Activated T-cell treated with anti-CD3 and anti-CD28 coated beads, Interleukin-2, amount 50 U/mL, for 1 hour (primary cell): ENCODE data around the gene C22orf42.
A peak's percentile ranks its signal among the peaks of the same experiment; 100 is the strongest.
"Not testable (repeated sequence)": the region's sequence is repeated elsewhere in the genome, so short reads cannot be mapped to it uniquely, and the experiment has no call there.

Experiments
- DNase-seq: peaks from one replicate; pipeline ENCODE4 v3.0.0-alpha.2; 2020

C22orf42 gene

DNA sequence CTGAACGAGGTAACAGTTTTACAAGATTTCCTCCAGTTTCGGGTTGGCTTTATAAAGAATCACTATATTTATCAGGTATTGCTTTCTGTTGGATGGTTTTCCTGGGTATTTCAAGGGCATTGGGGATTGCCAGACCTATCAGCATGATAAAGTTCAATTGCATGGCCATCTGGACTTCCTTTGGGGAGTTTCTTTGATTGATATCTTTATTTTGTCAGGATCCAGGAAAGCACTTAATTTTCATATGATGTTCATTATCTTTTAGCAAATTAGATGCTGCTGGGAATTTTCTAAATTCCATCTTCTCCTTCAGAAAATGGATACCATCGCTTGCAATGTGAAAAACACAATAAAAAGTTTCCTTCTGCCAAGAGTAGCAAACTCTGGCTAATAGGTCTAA lies 24.5 kb upstream of the C22orf42 start:
- DNase-seq, result no peak

DNA sequence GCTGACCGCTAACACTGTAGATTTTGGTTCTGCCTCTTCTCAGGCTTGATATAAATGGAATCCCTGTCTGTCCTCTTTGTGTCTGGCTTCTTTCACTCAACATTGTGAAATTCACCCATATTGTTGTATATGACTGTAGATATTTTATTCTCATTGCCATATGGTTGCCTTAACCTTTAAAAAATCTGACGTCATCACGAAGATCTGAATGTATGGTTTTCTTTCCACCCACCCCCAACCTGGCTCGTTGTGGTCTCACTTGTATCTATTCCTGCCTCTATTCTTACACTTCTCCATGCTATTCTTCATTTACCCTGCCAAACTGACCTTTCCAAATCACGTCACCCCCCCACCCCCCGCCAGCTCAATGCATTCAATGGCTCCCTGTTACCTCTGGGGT lies 21.9 kb upstream of the C22orf42 start:
- DNase-seq, result no peak

DNA sequence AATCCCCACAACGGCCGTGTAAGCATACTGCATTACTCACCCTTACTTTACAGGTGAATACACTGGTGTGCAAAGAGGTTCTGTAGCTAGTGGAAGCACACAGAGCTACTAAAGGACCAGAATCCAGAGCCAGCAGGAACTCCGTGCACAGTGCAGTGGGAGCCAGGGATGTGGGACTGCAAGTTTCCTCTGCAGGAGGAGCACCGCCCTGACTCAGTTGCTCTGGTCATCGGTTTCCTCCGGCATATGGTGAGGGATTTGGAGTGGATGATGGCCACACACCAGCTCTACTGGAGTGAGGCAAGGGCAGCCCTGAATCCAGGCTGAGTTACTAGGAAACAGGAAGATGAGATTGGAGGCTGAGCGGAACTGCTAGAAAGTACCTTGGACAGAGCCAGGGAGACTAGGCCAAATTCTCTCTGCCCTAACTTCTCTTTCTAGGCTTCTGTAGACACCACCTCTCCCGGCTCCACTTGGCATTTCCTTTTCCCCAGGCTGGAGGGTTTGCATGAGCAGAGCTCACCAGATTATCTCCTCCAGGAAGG lies 18.2 kb upstream of the C22orf42 start:
- DNase-seq, result no peak

DNA sequence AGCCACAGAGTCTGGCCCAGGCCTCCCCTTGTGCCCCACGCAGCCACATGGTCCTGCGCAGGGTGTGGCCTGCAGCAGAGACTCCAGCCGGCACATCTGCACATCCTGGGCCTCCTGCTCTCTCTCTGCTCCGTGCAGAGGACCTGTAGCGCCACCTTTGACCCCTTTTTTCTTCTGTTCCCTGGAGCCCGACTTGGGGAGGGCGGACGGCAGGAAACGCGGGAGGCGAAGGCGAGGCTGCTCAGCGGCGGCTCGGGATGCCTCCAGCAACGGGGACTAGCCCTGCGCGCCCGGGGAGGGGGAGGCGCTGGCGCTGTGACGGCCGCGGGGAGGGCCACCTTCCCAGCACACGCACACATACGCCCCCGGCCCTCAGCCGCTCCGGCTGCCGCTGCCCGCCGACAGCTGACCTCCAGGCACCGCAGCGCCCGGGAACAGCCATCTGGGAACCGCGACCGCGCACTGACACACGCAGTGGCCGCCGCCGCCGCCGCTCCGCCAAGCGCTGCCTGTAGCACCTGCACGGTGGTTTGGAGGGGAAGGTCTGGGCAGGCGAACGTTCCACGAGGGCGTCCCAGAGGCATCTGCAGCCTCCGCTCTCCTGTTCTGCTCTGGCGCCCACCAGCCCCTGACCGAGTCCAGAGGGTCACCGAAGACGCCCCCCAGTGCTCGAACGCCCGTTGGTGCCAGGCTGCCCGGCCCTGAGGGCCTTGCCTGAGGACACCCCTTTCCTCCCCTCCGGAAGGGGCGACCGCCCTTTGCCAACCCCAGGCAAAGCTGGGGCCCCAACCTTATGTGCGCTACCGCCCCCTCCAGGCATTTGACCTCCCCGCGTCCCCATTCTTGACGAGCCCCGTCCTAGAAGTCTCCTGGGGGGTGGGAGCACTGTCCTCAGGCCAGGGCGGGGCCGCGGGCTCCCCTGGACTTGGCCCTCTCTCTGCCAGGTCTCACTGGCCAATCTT lies 16.9 kb upstream of the C22orf42 start:
- no peak for DNase-seq

DNA sequence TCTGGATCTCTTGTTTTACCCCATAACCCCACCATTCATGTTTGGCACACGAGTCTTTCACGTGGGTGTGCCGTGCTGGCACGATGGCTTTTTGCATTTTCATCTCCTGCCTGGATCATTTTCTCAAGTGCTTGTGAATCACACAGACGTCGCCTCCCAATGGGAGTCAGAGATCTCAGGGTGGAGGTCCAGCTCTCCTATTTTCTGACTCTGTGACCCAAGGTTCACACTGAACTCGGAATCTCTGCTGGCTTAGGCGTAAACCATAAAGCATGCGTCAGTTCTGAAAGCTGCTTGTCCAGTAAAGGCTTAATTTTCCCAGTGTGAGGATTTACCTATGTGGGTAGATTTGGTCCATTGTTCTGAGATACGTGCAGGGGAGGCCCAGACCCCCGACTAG lies 16.0 kb upstream of the C22orf42 start:
- no peak for DNase-seq

DNA sequence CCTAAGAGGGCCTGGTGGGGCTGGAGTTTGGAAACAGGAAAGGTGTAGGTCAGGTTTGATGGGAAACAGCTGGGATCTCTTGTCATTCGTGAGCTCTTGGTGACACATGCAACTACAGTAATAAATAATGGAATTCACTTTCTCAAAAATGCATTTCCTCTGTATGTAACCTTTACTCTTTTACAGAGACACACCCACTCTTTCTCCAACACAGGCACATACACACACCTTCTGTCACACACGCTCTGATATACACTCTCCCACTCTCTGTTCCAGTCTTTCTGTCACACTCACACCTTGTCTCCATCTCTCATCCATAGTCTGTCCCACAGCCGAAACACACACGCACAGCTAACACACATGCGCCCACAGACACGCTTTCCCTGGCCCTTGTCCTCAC lies 6.6 kb upstream of the C22orf42 start:
- no peak for DNase-seq

DNA sequence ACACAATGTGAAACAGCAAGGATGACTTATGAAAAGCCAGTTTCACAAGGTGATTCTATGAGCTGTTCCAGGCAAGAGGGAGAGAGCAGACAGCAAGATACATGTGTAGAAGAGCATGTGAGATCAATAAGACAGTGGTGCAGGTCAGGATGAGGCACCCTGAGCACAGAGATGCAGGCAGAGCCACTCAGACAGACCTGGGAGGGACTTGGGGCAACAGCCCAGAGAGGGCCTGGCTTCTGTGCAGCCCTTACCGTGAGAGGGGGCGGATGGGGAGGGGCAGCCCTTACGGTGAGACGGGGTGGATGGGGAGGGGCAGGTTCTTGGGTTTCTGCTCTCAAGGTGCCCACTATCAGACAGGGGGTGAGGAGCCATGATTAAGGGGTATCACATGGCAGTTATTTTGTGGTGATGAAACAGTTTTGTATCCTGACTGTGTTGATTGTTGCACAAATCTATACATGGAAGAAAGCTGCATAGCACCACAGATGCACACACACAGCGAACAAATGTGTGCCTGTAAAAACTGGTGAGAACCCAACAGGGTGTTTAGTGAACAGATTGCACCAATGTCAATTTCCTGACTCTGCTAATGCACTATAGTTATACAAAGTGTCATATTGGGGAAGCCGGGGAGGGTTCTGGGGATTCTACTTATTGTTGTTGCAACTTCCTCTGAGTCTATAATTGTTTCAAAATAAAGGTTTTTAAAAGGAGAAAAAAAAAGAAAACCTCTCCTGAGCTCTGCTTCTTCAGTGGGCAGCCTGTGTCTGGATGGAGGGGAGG lies 5.2 kb upstream of the C22orf42 start:
- no peak for DNase-seq

DNA sequence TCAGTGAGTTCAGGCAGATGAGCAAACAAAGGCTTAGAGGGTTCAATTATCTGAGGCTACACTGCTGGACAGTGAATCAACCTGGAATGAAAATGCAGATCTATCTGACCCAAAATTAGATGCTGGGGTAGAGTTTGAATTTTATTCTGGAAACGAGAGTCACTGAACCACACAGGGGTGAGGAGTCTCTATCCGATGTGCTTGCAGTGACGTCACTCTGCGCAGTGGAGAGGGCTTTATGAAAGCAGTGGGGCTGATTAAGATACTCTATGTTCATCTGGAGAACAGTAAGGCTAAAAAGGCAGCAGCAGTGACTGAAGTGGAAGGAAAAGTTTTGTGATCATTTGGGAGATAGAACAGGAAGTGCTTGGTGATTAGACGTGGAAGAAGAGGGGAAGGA lies 1.3 kb upstream of the C22orf42 start:
- not testable (repeated sequence) for DNase-seq

DNA sequence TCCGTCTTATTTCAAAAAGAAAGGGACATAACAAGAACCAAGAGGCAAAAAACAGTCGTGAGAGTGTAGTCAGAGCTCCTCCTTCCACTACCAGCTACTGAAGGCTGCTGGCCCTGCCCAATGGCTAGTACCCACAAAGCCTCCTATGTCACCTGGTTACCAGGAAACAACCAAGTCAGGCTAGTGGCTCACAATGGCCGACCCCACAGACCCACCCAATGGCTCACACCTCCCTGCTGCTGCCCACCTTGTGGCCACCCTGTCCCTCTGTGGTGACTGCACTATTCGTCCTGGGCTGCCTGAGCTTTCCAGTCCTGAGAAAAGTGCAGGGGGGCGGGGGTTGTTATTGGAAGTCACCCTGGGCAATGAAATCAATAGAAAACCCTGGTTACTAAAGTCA lies 1.5 kb downstream of the C22orf42 start:
- not testable (repeated sequence) for DNase-seq

DNA sequence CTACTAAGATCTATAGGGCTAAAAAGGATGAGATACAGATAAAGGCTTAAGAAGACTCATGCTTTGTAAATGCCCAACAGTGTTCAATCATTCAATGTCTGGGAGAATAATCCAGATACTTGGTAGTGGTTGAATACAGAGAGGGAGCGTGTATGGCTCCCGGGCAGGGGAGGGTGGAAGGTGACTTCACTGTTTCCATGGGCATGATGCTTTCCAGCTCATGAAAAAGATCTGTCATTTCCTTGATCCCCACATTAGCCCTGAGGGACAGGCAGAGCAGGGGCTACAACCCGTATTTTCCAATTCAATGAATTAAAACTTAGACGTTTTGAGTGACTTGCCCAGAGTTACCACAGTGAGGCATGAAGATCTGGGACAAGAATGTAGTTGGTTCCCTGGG lies 4.4 kb downstream of the C22orf42 start:
- DNase-seq, result not testable (repeated sequence)

DNA sequence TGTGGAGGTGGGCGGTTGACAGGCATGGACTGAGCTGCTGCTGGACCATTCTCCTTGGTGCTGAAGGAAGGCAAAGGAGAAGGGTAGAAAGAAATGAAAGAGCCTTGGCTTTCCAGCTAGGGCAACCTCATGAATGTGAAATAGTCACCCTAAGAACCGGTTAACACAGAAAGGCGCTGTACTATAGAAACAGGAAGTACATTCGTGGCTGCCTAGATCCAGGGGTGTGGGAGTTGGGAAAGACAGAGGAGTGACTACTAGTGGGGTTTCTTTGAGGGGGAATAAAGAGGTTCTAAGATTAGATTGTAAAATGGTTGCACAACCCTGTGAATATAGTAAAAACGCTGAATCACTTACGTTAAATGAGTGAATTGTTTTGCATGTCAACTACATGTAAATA lies 7.5 kb downstream of the C22orf42 start:
- not testable (repeated sequence) for DNase-seq

DNA sequence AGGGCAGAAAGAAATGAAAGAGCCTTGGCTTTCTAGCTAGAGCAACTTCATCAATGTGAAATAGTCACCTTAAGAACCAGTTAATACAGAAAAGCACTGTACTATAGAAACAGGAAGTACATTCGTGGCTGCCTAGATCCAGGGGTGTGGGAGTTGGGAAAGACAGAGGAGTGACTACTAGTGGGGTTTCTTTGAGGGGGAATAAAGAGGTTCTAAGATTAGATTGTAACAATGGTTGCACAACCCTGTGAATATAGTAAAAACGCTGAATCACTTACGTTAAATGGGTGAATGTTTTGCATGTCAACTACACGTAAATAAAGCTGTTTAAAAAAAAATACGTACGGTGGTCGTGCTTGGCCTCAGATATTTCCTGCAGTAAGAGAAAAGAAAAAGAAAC lies 8.5 kb downstream of the C22orf42 start:
- DNase-seq, result not testable (repeated sequence)

DNA sequence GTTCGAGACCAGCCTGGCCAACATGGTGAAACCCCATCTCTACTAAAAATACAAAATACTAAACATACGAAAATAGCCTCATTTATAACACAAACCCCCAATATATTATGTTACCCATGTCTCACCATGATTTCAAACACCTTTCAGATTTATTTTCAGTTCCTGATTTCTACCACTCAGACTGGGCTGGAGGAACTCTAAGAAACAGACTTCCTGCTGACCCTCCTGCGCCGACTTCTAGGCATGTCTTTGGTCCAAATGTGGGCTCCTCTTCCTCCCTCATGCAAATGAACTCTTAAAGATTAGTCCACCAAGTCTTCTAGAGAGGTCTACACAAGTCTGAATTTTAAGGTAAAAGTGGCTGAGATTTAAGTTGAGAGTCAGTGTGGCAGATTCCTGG lies 10.7 kb downstream of the C22orf42 start:
- not testable (repeated sequence) for DNase-seq

DNA sequence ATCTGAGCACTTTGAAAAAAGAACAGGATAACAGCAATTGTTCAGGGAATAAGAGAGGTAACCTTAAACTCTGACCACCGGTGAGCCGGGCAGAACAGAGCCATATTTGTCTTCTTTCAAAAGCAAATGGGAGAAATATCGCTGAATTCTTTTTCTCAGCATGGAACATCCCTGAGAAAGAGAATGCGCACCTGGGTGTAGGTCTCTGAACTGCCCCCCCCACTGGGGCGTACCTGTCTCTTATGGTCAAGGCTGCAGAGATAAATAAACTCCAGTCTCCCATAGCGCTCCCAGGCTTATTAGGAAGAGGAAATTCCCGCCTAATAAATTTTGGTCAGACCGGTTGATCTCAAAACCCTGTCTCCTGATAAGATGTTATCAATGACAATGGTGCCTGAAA lies 12.0 kb downstream of the C22orf42 start:
- not testable (repeated sequence) for DNase-seq

DNA sequence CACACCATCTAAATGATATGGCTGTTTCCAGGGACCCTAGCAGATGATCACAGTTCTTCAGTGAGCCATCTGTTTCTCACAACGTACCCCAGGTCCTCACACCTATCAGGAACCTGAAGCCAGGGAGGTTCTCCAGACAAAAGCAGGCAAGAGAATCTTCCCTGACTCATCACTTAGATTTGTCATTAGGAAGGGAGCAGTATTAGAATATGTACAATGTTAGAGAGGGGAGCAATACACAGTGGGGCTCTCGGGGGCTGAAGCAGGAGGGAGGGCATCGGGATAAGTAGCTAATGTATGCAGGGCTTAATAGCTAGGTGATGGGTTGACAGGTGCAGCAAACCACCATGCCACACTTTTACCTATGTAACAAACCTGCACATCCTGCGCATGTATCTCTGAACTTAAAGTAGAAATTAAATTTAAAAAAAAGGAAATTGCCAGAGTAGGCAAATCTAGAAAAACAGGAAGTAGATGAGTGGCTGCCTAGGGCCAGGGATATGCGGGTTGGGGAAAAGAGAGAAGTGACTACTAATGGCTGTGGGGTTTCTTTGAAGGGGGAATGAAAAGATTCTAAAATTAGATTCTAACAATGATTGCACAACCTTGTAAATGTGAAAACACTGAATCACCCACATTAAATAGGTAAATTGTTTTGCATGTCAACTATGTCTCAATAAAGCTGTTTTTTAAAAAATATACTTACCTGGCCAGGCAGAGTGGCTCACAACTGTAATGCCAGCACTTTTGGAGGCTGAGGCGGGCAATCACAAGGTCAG lies 14.4 kb downstream of the C22orf42 start:
- no peak for DNase-seq

DNA sequence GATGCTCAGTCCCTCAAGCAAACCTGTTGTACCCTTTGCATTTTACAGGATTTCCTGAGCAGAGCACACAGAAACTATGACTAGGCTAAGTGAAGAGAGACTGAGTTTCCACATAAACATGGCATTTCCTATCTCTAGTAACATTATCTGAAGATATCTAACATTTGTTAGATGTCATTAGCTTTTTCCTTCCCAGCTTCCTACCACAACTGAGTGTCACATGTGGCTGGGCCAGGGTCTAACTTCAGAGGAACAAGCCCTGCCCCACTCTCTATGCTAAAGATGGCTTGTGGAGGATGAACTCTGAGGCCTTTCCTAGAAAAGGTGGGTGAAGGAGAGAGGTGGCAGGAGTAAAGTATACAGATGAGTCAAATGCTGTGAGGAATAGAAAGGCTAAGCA lies 16.5 kb downstream of the C22orf42 start:
- DNase-seq, result no peak

DNA sequence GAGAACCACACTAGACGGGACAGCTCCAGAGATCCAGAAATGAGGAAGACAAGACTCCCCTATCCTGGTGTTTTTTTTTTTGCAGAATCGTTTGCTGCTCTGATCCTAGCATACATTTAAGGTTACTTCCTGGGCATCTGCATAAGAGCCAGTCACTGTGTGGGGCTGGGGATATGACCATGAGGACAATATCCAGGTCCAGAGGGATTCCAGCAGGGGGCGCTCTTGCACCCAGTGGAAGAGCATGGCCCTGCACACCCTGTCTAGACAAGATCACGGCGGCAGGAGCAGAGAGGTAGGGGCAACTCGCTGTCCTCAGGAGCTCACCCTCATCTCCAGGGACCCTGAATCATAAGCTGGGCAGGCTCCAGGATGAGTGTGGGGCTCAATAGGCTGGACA lies 18.4 kb downstream of the C22orf42 start:
- DNase-seq, result not testable (repeated sequence)

DNA sequence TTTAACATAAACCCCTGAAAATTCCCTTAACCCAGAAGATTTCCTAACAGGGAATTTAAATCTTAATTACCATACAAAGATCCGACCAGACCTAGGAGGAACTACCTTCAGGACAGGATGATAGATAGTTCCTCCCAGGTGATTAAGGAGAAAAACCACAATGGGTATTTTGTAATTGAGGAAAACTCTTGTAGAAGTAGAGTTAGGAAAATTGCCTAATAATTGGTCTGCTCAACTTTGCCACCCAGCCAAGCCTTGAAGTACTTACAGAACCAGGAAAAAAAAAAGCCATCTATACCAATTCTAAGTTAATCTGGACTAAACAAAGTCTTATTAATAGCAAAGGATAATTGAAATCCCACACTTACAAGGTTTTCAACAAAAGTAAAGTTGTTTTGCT lies 20.5 kb downstream of the C22orf42 start:
- DNase-seq, result not testable (repeated sequence)

DNA sequence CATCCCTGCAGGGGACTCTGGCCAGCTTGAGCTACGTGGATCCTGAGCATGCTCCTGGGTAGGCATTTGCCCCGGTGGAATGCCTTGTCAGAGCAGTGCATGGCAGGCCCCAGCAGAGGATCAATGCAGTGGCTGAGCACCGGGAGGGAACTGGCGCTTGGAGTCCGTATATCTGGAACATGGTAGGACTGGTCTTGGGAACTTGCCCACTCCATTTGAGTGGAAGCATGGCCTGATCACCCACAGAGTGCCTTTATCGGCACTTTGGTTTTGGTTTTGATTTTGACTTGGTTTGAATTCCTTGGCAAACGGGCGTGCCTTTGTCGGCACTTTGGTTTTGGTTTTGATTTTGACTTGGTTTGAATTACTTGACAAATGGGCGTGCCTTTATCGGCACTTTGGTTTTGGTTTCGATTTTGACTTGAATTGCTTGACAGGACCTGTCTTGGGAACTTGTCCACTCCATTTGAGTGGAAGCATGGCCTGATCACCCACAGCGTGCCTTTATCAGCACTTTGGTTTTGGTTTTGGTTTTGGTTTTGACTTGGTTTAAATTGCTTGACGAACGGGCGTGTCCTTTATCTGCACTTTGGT lies 21.3 kb downstream of the C22orf42 start:
- DNase-seq, result peak; percentile 32

DNA sequence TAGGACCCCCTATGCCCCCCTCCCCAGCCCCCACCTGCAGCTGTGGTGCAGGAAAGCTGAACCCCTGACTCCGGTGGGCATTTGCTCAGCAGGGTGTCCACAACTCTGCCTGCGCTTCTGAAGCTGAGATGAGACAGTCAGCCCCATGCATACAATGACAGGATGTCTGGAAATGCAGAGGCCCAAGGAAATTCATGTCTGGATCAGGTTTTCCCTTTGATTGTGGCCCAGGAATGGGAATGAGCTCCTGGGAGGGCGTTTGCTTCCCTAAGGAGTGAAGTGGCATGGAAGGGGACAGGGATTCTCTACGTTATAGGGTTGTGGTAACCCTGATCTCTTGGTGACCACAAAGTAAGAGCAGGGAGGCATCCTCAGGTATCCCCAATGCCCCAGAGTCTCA lies 22.2 kb downstream of the C22orf42 start:
- DNase-seq, result not testable (repeated sequence)

DNA sequence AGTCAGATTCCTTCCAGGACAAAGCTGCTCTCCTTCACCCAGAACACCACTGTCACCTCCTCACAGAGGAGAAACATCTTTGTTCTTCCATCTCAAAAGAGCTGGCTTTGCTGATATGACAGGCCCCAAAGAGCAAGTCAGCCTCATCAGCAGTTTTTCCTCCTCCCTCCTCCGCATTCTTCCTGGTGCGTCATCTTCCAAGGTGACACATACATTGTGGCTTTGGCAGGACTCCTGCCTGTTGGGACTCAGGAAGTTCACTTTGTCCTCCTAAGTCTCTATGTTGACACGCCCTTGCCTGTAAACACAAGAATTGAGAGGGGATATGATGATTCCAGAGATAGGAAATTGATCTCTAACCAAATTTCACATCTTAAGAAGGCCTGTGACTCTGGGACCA lies 23.1 kb downstream of the C22orf42 start:
- not testable (repeated sequence) for DNase-seq

DNA sequence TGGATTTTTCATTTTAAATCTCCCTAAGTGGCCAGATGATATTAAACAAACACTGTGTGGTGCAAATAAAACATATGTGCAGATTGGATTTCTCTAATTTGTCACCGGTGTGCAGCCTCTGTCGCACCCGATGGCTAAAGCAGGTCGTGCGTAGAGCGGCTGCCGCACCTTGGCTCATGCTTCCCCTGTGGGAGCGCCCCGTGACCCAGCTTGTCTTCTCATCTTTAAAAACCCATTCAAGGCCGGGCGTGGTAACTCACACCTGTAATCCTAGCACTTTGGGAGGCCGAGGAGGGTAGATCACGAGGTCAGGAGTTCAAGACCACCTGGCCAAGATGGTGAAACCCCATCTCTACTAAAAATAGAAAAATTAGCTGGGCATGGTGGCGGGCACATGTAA lies 24.3 kb downstream of the C22orf42 start:
- DNase-seq, result not testable (repeated sequence)
